ENCODE measurements around the gene UPK3A.

- TF ChIP-seq CTCF (IDR thresholded peaks at IDR 0.05; ENCODE audit: low read depth, low read length), result no peak
- no peak for TF ChIP-seq POLR2A (IDR thresholded peaks at IDR 0.05; ENCODE audit: extremely low read depth, insufficient read length)
- TF ChIP-seq MAX (IDR thresholded peaks at IDR 0.05; ENCODE audit: low read depth, low read length), result no peak
- no peak for TF ChIP-seq MYC (IDR thresholded peaks at IDR 0.05; ENCODE audit: low read depth, low read length)
These were observed 46.4 kb upstream of the UPK3A start for GRCh38 chr22:45238076-45238956.

Measured in NB4 (cell line).